SK-N-SH treated with all-trans-retinoic acid at 6 μM for 48 hours (cell line): ENCODE measurements around the gene SUGP1.

Source experiments
- CSRNP3 ChIP-seq: fragments of 250-450 bp; sonication (Bioruptor Pico); IDR thresholded peaks from 2 replicates; pipeline ENCODE4 v1.5.1; 2021; ENCODE audit warnings: mild to moderate bottlenecking, moderate library complexity
- ESRRG ChIP-seq: fragments of 250-450 bp; sonication (Bioruptor Pico); IDR thresholded peaks from 2 replicates; pipeline ENCODE4 v1.6.1; 2021; ENCODE audit warnings: mild to moderate bottlenecking
- GLIS3 ChIP-seq: fragments of 250-450 bp; sonication (Bioruptor Pico); IDR thresholded peaks from 2 replicates; pipeline ENCODE4 v1.5.0; 2020; ENCODE audit warnings: mild to moderate bottlenecking, moderate library complexity
- ISL1 ChIP-seq: fragments of 250-450 bp; sonication (Bioruptor Pico); IDR thresholded peaks from 2 replicates; pipeline ENCODE4 v2.1.2; 2022; ENCODE audit warnings: mild to moderate bottlenecking, moderate library complexity
- OSR1 ChIP-seq: fragments of 250-450 bp; sonication (Bioruptor Pico); IDR thresholded peaks from 2 replicates; pipeline ENCODE4 v1.8.0; 2022; ENCODE audit warnings: moderate library complexity, mild to moderate bottlenecking, inconsistent platforms
- TOX ChIP-seq: fragments of 250-450 bp; sonication (Bioruptor Pico); IDR thresholded peaks from 2 replicates; pipeline ENCODE4 v1.8.0; 2021; ENCODE audit warnings: mild to moderate bottlenecking, moderate library complexity, borderline replicate concordance
- ZFP3 ChIP-seq: fragments of 250-450 bp; sonication (Bioruptor Pico); IDR thresholded peaks from 2 replicates; pipeline ENCODE4 v1.5.0; 2020; ENCODE audit warnings: mild to moderate bottlenecking, moderate library complexity
- ZFP30 ChIP-seq: fragments of 450-650 bp; formaldehyde crosslinking; IDR thresholded peaks from 2 replicates; pipeline ENCODE4 v1.5.0; 2022; ENCODE audit warnings: mild to moderate bottlenecking, moderate library complexity
- ZNF565 ChIP-seq: fragments of 450-650 bp; formaldehyde crosslinking; conservative IDR thresholded peaks from 2 replicates; pipeline ENCODE4 v1.5.0; 2020; ENCODE audit warnings: low read depth, mild to moderate bottlenecking, moderate library complexity
- TF ChIP-seq, protein P1 (sequence below): fragments of 250-450 bp; sonication (Bioruptor Pico); IDR thresholded peaks from 2 replicates; pipeline ENCODE4 v1.8.0; 2020; ENCODE audit warnings: mild to moderate bottlenecking, moderate library complexity, borderline replicate concordance
- TF ChIP-seq, protein P2 (sequence below): fragments of 250-450 bp; sonication (Bioruptor Pico); IDR thresholded peaks from 2 replicates; pipeline ENCODE4 v1.5.0; 2020; ENCODE audit warnings: mild to moderate bottlenecking, moderate library complexity

GRCh38 chr19:19361075-19361594 is 40.8 kb upstream of the SUGP1 start:
- TF ChIP-seq, protein P1, sequence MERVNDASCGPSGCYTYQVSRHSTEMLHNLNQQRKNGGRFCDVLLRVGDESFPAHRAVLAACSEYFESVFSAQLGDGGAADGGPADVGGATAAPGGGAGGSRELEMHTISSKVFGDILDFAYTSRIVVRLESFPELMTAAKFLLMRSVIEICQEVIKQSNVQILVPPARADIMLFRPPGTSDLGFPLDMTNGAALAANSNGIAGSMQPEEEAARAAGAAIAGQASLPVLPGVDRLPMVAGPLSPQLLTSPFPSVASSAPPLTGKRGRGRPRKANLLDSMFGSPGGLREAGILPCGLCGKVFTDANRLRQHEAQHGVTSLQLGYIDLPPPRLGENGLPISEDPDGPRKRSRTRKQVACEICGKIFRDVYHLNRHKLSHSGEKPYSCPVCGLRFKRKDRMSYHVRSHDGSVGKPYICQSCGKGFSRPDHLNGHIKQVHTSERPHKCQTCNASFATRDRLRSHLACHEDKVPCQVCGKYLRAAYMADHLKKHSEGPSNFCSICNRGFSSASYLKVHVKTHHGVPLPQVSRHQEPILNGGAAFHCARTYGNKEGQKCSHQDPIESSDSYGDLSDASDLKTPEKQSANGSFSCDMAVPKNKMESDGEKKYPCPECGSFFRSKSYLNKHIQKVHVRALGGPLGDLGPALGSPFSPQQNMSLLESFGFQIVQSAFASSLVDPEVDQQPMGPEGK (CRISPR knock-in tag): no peak
- no peak for TF ChIP-seq ZNF565 (CRISPR knock-in tag)
- no peak for TF ChIP-seq TOX
- TF ChIP-seq ZFP30 (CRISPR knock-in tag): no peak
- no peak for TF ChIP-seq ESRRG (CRISPR knock-in tag)
- TF ChIP-seq, protein P2, sequence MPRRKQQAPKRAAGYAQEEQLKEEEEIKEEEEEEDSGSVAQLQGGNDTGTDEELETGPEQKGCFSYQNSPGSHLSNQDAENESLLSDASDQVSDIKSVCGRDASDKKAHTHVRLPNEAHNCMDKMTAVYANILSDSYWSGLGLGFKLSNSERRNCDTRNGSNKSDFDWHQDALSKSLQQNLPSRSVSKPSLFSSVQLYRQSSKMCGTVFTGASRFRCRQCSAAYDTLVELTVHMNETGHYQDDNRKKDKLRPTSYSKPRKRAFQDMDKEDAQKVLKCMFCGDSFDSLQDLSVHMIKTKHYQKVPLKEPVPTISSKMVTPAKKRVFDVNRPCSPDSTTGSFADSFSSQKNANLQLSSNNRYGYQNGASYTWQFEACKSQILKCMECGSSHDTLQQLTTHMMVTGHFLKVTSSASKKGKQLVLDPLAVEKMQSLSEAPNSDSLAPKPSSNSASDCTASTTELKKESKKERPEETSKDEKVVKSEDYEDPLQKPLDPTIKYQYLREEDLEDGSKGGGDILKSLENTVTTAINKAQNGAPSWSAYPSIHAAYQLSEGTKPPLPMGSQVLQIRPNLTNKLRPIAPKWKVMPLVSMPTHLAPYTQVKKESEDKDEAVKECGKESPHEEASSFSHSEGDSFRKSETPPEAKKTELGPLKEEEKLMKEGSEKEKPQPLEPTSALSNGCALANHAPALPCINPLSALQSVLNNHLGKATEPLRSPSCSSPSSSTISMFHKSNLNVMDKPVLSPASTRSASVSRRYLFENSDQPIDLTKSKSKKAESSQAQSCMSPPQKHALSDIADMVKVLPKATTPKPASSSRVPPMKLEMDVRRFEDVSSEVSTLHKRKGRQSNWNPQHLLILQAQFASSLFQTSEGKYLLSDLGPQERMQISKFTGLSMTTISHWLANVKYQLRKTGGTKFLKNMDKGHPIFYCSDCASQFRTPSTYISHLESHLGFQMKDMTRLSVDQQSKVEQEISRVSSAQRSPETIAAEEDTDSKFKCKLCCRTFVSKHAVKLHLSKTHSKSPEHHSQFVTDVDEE (CRISPR knock-in tag): no peak
- TF ChIP-seq ZFP3 (CRISPR knock-in tag): no peak
- TF ChIP-seq GLIS3: no peak
- no peak for TF ChIP-seq CSRNP3 (CRISPR knock-in tag)
- no peak for TF ChIP-seq OSR1 (CRISPR knock-in tag)
- TF ChIP-seq ISL1 (CRISPR knock-in tag): no peak
